Thyroid gland (tissue), 4 donors: ENCODE data around the gene MRPL45. TPM values are rescaled to one million over a fixed set of nuclear protein-coding genes. Genes with fewer than 3 reads are reported as not detected.
A peak's percentile ranks its signal among the peaks of the same experiment; 100 is the strongest.
"Not testable (repeated sequence)": the region's sequence is repeated elsewhere in the genome, so short reads cannot be mapped to it uniquely, and the experiment has no call there.

Experiments used
- DNase-seq, 2 donors: peaks; one replicate each; pipeline ENCODE4 v3.0.0-alpha.2; 2019
- H3K27ac ChIP-seq, 3 donors: fragments of 200-600 bp; sonication (generic); 1 replicate in 2 of 3; 2 replicates in 1 of 3; pipeline ENCODE4 v1.5.1; 2016 to 2019; ENCODE audit warnings: mild to moderate bottlenecking in 1 of 3, moderate library complexity in 1 of 3
- H3K27me3 ChIP-seq: fragments of 200-600 bp; sonication (generic); one replicate; pipeline ENCODE4 v1.5.1; 2019
- H3K36me3 ChIP-seq, 2 donors: fragments of 200-600 bp; sonication (generic); one replicate each; pipeline ENCODE4 v1.5.1; 2016 to 2019
- H3K4me1 ChIP-seq, 2 donors: fragments of 200-600 bp; sonication (generic); one replicate each; pipeline ENCODE4 v1.5.1; 2017 to 2019
- H3K4me3 ChIP-seq, 3 donors: fragments of 200-600 bp; sonication (generic); replicated peaks in 1 of 3; 1 replicate in 2 of 3; 2 replicates in 1 of 3; pipeline ENCODE4 v1.5.1; 2016; ENCODE audit warnings: mild to moderate bottlenecking in 1 of 3
- H3K9me3 ChIP-seq: fragments of 200-600 bp; sonication (generic); one replicate; pipeline ENCODE4 v1.5.1; 2017
- POLR2A ChIP-seq, 2 donors: fragments of 450-650 bp; IDR thresholded peaks; one replicate each; pipeline ENCODE4 v1.6.1; 2017; ENCODE audit warnings: antibody characterized with exemption in 2 of 2, mild to moderate bottlenecking in 2 of 2, moderate library complexity in 1 of 2
- WGBS, 2 donors: methylation state at CpG; one replicate each; pipeline ENCODE4 v1.1.5; 2017; 5-methylcytosine and 5-hydroxymethylcytosine counted together
- intact Hi-C: fragments of 100-400 bp; cut with DNase I; formaldehyde crosslinking; loops from one replicate; pipeline ENCODE4 v1.15.1; 2023
- total RNA-seq, 4 donors: library from RNA; depleted of rRNA; stranded (reverse); fragments of >200 nt; gene quantifications; one replicate each; pipeline ENCODE4 v1.2.3, GENCODE V29; 2016

Gene MRPL45
- 10 to 100 TPM; 26.6 to 38.3 (median 30.3) TPM for total RNA-seq

DNA sequence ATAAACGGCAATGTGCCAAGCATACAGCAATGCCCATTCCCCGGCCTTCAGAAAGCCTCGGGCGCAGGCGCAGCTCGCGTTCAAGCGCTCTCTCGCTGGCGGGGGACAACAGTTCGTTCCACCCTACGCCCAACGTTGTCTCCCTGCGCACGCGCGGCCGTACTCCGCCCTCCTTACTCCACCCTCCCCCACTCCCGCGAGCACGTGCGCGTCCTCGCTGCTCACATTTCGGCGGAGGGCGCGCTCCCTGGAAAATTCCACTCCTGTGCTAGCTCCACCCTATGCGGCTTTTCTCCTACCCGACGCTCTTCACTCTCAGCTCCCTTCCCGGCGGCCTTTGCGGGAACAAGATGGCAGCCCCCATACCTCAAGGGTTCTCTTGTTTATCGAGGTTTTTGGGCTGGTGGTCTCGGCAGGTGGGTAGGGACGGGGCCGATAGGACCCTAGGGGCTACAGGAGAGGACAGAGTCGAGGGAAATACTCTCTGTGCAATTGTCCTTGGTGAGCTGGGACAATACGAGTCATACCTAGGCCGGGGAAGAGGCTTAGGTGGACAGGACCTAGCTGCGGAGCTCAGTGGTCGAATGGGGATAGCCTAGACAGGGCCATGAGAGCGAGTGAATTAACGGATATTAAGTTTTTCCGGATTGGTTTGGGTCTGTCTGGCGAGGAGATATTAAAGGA is at the start of gene MRPL45:
MRPL45 (plus strand) TSS at position 335 of the 684 bp plus-strand sequence; CDS start at position 351, 16 bp downstream.
- peak; percentile 97 for DNase-seq
- intact Hi-C loops, H3K36me3 ChIP-seq, H3K27me3 ChIP-seq, H3K9me3 ChIP-seq, H3K4me1 ChIP-seq: not testable (repeated sequence)
- Histone ChIP-seq H3K4me3 (peak within 1 kb of the TSS in 2 of 3 donors; percentile 34 to 47), H3K27ac (peak within 1 kb of the TSS in 2 of 3 donors; percentile 50 to 70)
- WGBS, 2 donors: 0 to 2% methylated on average over 47 to 48 of the region's 48 CpGs

DNA sequence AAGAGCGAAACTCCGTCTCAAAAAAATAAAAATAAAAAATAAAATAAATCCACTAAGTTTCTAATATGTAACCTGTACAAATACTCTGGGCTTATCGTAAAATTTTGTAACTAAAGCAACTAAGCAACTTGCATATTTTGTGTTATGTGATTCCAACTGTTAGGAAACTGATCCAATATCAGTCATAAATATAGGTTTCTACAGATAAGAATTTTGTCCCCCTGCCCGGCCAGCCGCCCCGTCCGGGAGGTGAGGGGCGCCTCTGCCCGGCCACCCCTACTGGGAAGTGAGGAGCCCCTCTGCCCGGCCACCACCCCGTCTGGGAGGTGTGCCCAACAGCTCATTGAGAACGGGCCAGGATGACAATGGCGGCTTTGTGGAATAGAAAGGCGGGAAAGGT is 43.8 kb upstream of the MRPL45 start:
- H3K9me3 ChIP-seq, DNase-seq, H3K27me3 ChIP-seq, H3K4me3 ChIP-seq, H3K27ac ChIP-seq, intact Hi-C loops, H3K4me1 ChIP-seq, H3K36me3 ChIP-seq: not testable (repeated sequence)
- 93 to 97% methylated on average over 7 to 8 of the region's 14 CpGs for WGBS, 2 donors

DNA sequence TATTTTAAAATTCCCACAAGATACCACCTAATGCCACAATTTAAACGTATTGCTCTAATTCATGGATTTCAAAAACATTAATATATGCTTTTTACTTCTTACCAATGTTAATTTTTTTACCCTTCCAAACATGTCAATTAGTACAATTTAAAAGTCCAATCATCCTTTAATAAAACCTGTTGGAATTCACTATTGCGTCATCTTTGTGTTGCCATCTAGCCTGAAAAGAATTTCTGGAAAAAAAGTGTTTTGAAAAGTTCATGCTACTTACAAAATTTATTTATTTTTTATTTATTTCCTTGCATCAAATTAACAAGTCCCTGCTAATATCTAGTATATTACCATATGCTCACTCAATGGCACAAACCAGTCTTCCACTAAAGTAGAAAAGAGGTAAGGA is 42.6 kb upstream of the MRPL45 start:
- H3K9me3 ChIP-seq, H3K27me3 ChIP-seq, H3K36me3 ChIP-seq, H3K27ac ChIP-seq, DNase-seq, H3K4me1 ChIP-seq, intact Hi-C loops, H3K4me3 ChIP-seq: not testable (repeated sequence)
- WGBS, 2 donors: 44% methylated on average over 2 of the region's 2 CpGs

DNA sequence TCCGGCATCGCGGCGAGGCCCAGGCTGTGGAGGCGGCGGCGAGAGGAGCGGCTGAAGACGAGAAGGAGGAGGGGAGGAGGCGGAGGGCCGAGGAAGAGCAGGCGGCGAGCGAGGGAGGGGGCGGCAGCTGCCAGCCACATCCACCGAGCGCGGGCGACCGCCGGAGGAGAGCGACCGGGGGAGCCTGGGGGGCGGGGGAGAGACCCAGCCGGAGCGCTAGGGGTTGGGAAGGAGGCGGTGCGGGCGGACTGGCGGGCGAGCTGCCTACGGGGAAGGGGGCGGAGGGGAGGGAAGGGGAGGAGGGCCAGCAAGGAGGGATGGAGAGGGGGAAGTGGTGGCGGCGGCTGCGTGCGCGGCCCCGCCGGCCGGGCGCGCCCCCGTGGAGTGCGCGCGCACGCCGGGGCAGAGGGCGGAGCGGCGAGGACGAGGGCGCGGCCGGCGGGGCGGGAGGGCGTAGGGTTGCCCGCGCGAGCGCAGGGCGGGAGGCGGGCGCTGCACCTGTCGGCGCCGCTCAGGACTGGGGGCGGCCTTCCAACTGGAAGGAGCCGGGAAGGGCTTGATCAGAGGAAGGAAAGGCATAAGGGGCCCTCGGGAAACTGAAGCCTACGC is 39.9 kb upstream of the MRPL45 start:
- H3K27me3 ChIP-seq, H3K27ac ChIP-seq, H3K4me1 ChIP-seq, intact Hi-C loops, H3K36me3 ChIP-seq, H3K9me3 ChIP-seq: not testable (repeated sequence)
- DNase-seq: peak; percentile 86 to 87
- peak in 1 of 2 donors; percentile 64 for TF ChIP-seq POLR2A (IDR thresholded peaks at IDR 0.05)
- 0% methylated on average over 26 of the region's 73 CpGs; no CpG with 5 or more reads in 1 of the 2 donors for WGBS, 2 donors
- peak overlapping the region in 1 of 3 donors; percentile 74 for H3K4me3 ChIP-seq

DNA sequence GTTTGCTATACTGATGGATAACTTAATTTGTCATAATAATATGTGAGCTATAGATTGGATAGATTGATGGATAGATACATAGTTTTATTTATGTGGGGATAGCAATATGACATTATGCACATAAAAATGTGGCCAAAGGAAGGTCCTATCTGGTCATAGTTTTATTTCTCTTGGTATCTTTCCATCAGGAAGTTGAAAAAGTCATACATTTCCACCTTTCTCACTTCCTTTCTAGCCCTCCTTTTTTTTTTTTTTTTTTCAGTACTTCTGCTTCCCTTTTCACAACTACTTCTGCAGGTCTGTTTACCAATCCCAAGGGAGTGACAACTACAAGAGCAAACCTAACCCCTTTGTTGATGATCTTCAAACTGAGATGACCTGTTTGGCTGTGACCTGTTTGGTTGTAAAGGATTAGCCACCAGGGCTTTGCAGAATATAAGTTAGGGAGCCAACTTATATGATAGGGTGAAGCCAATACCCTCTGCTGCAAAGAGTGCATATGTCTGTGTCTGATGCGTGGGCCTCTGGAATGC is 30.9 kb upstream of the MRPL45 start:
- H3K27ac ChIP-seq, DNase-seq, H3K36me3 ChIP-seq, H3K27me3 ChIP-seq, H3K9me3 ChIP-seq, H3K4me3 ChIP-seq, H3K4me1 ChIP-seq, intact Hi-C loops: not testable (repeated sequence)
- 77 to 93% methylated on average over 1 of the region's 1 CpG for WGBS, 2 donors

DNA sequence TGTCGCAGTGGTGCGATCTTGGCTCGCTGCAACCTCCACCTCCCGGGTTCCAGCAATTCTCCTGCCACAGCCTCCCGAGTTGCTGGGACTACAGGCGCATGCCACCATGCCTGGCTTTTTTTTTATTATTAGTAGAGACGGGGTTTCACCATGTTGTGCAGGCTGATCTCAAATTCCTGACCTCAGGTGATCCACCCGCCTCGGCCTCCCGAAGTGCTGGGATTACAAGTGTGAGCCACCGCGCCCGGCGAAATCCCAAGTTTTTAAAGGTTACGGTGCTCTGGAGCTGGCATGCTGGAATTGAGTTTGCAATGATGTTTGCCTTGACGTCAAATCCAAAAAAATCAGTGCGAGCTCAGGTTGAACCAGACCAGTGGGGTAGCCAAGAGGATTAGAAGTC is 30.4 kb upstream of the MRPL45 start:
- H3K4me1 ChIP-seq, DNase-seq, H3K36me3 ChIP-seq, H3K27me3 ChIP-seq, intact Hi-C loops, H3K9me3 ChIP-seq, H3K4me3 ChIP-seq, H3K27ac ChIP-seq: not testable (repeated sequence)
- 94 to 95% methylated on average over 16 to 17 of the region's 17 CpGs for WGBS, 2 donors

DNA sequence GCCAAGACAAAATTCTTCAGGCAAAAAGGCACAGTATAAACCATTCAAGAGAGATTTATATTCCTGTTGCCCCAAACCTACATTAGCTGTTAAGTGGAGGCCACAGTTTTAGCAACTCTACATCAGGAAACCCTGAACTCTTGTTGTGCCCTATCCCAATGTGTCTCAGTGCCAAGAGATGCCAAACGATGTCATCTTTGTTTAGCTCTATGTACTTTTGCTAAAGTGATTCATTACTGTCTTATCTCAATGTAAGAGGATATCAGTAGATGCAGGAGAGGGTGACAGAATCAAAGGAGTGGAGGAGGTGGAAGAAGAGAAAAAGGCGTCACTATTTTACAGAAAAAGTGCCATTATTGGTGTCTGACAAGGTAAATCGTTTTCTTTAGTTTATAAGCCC is 28.8 kb upstream of the MRPL45 start:
- H3K9me3 ChIP-seq, intact Hi-C loops, H3K4me1 ChIP-seq, H3K4me3 ChIP-seq, DNase-seq, H3K27me3 ChIP-seq, H3K36me3 ChIP-seq, H3K27ac ChIP-seq: not testable (repeated sequence)
- WGBS, 2 donors: 63 to 69% methylated on average over 3 of the region's 3 CpGs

DNA sequence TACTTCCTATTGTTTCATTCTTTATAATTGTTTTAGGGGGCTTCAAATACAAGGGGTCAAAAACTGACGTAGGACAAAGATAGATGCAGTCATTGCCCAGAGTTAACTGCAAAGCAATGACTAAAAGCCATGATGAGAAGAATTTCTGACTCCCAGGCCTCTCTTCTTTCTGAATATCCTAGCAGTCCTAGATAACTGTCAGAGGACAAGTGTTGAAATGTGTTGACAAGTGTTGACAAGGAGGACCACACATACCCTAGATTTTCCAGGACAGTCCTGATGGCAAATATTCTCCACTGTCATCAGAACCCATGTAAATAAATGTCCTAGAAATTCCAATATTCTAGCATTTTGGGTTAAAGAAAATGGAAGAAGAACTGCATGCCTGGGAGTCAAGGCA is 27.9 kb upstream of the MRPL45 start:
- H3K9me3 ChIP-seq, H3K27ac ChIP-seq, H3K36me3 ChIP-seq, DNase-seq, H3K27me3 ChIP-seq, intact Hi-C loops, H3K4me3 ChIP-seq, H3K4me1 ChIP-seq: not testable (repeated sequence)
- 78 to 82% methylated on average over 1 of the region's 1 CpG for WGBS, 2 donors

DNA sequence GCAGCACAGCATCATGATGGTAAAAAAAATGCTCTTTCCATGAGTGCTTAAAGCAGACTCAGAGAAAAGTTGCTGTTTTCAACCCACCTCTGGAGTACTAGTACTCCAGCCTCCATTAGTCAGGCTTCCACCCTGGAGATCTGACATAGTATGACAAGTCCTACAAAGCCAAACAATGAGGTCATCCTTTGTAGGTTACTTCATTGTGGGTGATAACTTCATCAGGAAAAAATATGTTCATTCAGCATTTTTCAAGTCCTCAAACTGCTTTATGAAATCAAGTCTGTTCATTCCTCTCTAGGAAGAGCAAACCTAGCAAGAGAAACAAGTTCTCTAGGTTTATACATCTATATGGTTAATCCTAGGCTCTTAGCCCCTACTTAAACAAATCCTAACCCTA is 27.4 kb upstream of the MRPL45 start:
- DNase-seq, H3K4me3 ChIP-seq, H3K27ac ChIP-seq, H3K36me3 ChIP-seq, H3K4me1 ChIP-seq, H3K27me3 ChIP-seq, intact Hi-C loops, H3K9me3 ChIP-seq: not testable (repeated sequence)

DNA sequence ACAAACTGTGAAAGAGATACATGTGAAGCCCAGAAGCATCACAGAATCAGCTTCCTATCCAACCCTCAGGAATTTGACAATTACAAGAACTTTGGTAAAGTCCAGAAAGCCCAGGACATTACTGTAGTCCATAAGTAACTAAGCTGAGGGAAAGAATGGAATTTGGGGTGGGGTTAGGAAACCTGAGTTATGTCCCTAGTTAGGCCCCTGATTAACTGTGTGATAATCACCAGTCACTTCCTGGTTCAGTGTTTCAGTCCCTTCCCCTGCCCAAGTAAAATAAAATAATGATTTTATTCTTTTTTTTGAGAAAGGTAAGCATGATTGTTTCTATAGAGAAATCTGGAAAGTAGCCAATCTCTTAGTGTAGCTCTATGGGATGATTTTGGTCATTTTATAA is 11.0 kb upstream of the MRPL45 start:
- H3K9me3 ChIP-seq, H3K4me3 ChIP-seq, H3K27me3 ChIP-seq, intact Hi-C loops, H3K36me3 ChIP-seq, DNase-seq, H3K4me1 ChIP-seq, H3K27ac ChIP-seq: not testable (repeated sequence)

DNA sequence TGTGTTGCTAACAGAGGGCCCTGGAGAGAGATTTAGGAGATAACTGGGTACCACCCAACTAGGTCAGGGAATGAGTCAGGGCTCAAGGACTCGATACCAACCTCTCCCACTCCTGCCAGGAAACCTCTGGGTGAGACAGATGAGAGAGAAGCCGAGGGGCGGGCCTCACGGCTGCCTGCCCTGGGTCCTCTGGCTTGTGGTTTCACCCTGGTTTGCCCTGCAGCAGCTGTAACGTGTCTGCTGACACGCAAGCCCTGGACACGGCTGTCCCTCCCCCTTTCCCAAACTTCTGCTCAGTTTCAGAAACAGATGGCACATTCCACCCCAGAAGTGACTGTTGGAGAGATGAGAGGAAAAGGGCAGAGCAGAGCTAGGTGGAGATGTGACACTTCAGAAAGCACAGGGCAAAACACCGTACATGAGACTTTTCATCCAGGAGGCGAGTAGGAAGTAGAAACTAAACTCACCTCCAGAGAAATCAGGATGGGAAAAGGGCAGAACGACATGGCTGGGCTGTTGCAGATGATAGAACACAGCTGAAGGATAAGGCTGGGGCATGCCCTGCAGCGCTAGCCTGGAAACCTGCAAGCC is 10.4 kb upstream of the MRPL45 start:
- H3K27ac ChIP-seq, intact Hi-C loops, H3K4me1 ChIP-seq, H3K4me3 ChIP-seq, H3K27me3 ChIP-seq, H3K36me3 ChIP-seq, H3K9me3 ChIP-seq: not testable (repeated sequence)
- 17 to 36% methylated on average over 5 to 9 of the region's 11 CpGs for WGBS, 2 donors
- DNase-seq: peak; percentile 20 to 54
